Brain microvascular endothelial cell (primary cell): Measurements from ENCODE around the gene C15orf40.
A peak's percentile ranks its signal among the peaks of the same experiment; 100 is the strongest.

ENCODE experiments used
- DNase-seq: peaks from one replicate; pipeline ENCODE4 v3.0.0-alpha.2; 2020
- H3K27ac ChIP-seq: fragments of 250-450 bp; sonication (Bioruptor Pico); 2 replicates; pipeline ENCODE4 v1.5.1; 2020; ENCODE audit warnings: mild to moderate bottlenecking, moderate library complexity
- H3K27me3 ChIP-seq: fragments of 250-450 bp; sonication (Bioruptor Pico); replicated peaks from 2 replicates; pipeline ENCODE4 v1.5.1; 2020; ENCODE audit warnings: mild to moderate bottlenecking
- H3K36me3 ChIP-seq: fragments of 250-450 bp; sonication (Bioruptor Pico); replicated peaks from 2 replicates; pipeline ENCODE4 v1.5.1; 2020; ENCODE audit warnings: mild to moderate bottlenecking
- H3K4me3 ChIP-seq: 2 replicates; pipeline ENCODE4 v1.5.1; 2011; ENCODE audit warnings: low read depth, mild to moderate bottlenecking, control low read depth, low read length, moderate library complexity
- CTCF ChIP-seq: IDR thresholded peaks from 2 replicates; pipeline ENCODE4 v1.5.1; 2011; ENCODE audit warnings: low read depth, mild to moderate bottlenecking, moderate library complexity, low read length, control low read depth, inconsistent platforms; ENCODE audit errors: missing control alignments
- in situ Hi-C: cut with HindIII; loops from 2 replicates; pipeline ENCODE4 v1.10.0; 2017; ENCODE audit warnings: low sequenced_read_pairs, low pct_ligation_motif_present

The C15orf40 gene

DNA sequence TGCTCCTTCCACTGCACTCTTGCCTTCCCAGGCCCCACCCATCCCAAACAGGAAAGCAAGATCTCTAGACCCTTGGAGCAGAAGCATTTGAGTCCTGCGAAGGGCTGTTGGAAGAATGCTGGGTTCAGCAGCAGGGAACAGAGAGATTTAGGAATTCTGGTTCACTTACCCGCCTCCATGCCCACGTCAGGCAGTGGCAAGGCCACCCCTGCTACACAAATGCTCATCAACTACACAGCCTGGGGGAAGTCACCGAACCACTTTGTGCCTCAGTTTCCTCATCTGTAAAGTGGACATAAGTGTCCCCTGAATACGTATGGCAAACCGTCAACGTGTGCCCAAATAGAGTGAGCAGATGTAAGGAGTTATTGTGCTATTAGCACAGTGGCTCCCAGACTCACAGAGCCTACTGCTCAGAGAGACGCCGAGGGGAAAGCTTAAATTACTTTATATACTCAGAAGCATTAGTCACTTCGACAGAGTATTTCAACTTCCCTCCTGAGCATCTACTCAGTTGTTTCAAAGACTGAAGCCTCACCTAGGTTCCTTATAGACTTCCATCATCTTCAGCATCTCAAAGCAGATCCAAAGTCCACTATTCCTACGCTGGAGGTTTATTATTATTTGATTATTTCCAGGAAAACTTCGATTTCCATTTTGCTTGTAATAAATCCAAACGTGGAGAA is 59.8 kb downstream of the C15orf40 start:
- H3K36me3 ChIP-seq: no peaks in the 10 kb centered on the region
- no peak for DNase-seq
- peak overlapping the region; percentile 40 for H3K4me3 ChIP-seq
- in situ Hi-C loops: no loop called here
- H3K27me3 ChIP-seq: peaks cover 7% of the 10 kb centered on the region
- H3K27ac ChIP-seq: no peak overlapping the region
- no peak for TF ChIP-seq CTCF

DNA sequence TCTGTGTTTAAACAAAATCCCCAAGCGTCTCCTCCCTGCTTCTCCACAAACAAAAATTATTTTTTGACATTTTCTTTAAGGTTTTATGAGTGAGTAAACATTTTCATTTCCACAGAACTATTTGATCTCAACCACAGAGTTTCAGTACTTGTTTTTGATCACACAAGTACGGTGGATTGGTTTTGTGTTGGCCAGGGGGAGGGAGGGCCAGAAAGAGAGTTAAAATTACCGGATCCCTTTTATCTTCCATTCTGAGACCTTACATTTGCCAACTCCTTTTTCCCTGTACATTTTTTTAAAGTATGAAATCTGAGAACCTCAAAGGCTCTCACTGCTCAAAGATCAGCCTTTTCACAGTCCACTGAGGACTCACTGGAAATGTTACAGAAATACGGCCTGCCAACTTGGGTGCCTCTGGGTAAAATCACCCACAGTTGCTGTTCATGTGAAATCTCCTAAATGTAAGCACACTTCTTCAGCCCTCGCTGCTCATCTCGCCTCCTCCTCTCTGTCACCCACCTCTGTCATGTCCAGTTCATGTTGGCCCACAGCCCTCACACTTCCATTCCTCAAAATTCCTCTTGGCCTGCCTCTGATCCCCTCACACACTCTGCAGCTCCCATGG is 60.6 kb downstream of the C15orf40 start:
- Histone ChIP-seq H3K27ac (no peak overlapping the region), H3K27me3 (peaks cover 7% of the 10 kb centered on the region), H3K36me3 (no peaks in the 10 kb centered on the region), H3K4me3 (no peak overlapping the region)
- in situ Hi-C loops: no loop called here
- no peak for DNase-seq
- TF ChIP-seq CTCF: no peak

DNA sequence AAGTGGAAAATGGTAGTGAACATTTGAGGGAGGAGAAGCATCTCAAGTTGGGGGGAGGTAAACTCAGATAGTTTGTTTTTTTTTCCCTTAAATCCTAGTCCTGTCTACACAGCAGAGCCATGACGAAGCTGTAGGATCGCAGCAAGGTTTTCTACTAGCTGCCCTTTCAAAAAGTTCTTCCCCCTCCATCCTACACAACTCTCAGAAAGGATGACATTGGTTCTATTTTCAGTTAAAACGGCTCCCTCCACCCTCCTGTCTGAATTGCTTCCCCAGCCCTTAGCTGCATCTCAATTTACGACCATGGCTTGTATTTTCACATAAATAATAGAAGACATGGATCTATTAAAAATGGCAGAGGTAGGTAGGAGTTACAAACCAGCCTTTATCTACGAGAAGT is 61.1 kb downstream of the C15orf40 start:
- Histone ChIP-seq H3K27me3 (peaks cover 7% of the 10 kb centered on the region), H3K36me3 (no peaks in the 10 kb centered on the region), H3K4me3 (no peak overlapping the region), H3K27ac (no peak overlapping the region)
- TF ChIP-seq CTCF: no peak
- in situ Hi-C loops: no loop called here
- DNase-seq: no peak

GRCh38 chr15:82946155-82946701 is 65.2 kb downstream of the C15orf40 start:
- H3K36me3 ChIP-seq: no peaks in the 10 kb centered on the region
- H3K4me3 ChIP-seq: no peak overlapping the region
- H3K27ac ChIP-seq: no peak overlapping the region
- in situ Hi-C loops: no loop called here
- peaks cover 2% of the 10 kb centered on the region for H3K27me3 ChIP-seq
- no peak for TF ChIP-seq CTCF
- DNase-seq: no peak

DNA sequence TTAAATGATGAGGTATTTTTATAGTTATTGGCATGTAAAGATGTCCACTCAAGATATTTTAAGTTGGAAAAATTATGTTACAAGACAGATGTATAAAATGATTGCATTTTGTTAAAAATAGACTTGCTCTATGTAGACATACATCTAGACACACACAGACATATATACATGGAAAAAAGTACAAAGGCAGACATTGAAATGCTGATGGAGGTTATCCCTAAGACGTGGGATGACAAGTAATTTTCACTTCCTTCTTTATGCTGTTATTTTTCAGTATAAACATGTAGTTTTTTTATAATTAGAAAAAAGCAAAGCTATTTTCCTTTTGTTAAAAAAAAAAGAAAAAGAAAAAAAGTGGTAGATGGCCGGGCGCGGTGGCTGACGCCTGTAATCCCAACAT is 66.1 kb downstream of the C15orf40 start:
- Histone ChIP-seq H3K27me3 (peaks cover 2% of the 10 kb centered on the region), H3K4me3 (no peak overlapping the region), H3K27ac (no peak overlapping the region), H3K36me3 (no peaks in the 10 kb centered on the region)
- no peak for DNase-seq
- in situ Hi-C loops: no loop called here
- TF ChIP-seq CTCF: no peak

DNA sequence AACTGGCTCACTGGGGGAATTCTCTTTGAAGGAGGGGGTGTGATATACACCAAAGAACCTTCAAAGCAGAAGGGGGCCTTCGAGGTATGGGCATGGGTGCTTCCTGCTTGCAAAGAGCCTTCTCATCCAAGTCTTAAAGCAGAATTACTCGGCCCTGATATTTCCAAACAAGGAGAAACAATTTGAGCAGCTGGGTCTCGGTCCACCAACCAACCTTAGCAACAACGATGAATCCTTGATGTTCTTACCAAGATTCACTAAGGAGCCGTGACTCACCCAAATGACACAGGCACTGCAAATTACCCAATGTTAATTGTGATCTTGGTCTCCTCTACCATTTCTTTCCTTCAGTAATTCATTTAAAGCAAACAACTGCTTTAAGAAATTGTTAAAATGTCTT is 66.6 kb downstream of the C15orf40 start:
- in situ Hi-C loops: no loop called here
- H3K36me3 ChIP-seq: no peaks in the 10 kb centered on the region
- H3K27me3 ChIP-seq: peaks cover 1% of the 10 kb centered on the region
- H3K27ac ChIP-seq: no peak overlapping the region
- DNase-seq: no peak
- TF ChIP-seq CTCF: no peak
- H3K4me3 ChIP-seq: no peak overlapping the region
